Measurements from ENCODE around the gene UNK. TPM values are rescaled to one million over a fixed set of nuclear protein-coding genes. Genes with fewer than 3 reads are reported as not detected.
A peak's percentile ranks its signal among the peaks of the same experiment; 100 is the strongest.
"Not testable (repeated sequence)": the region's sequence is repeated elsewhere in the genome, so short reads cannot be mapped to it uniquely, and the experiment has no call there.

Gene UNK
- total RNA-seq, 2 experiments from 2014 or later = 24.5 to 33.7 TPM

GRCh38 chr17:75853433-75853832 is 68.8 kb downstream of the UNK start:
- intact Hi-C loops (cut with DNase I, micrococcal nuclease) = loop anchor here in 1 of 2 experiments (10.0 kb wide), 1 partner anchor 589 kb away; the partner anchor contains the start of genes GGA3 and MRPS7
- DNase-seq (no peak), ATAC-seq (no peak)
- Mint-ChIP-seq H3K27ac (peak overlapping the region; percentile 67), H3K36me3 (ENCODE audit: low read depth) (peaks cover 6% of the 10 kb centered on the region), H3K4me1 (peaks cover 27% of the 10 kb centered on the region), H3K9me3 (ENCODE audit: low read depth) (no peaks in the 10 kb centered on the region), H3K4me3 (peak overlapping the region; percentile 26), H3K27me3 (no peaks in the 10 kb centered on the region)
- ChIA-PET POLR2A (interaction anchor here (3.0 kb wide), 1 partner anchor 74 kb away, joined by 25 read pairs; a partner anchor contains a TSS), CTCF (interaction anchor here (0.6 to 1.2 kb wide), 6 partner anchors 8 to 230 kb away, joined by 3 to 5 read pairs (median 4); no protein-coding TSS in a partner anchor)

DNA sequence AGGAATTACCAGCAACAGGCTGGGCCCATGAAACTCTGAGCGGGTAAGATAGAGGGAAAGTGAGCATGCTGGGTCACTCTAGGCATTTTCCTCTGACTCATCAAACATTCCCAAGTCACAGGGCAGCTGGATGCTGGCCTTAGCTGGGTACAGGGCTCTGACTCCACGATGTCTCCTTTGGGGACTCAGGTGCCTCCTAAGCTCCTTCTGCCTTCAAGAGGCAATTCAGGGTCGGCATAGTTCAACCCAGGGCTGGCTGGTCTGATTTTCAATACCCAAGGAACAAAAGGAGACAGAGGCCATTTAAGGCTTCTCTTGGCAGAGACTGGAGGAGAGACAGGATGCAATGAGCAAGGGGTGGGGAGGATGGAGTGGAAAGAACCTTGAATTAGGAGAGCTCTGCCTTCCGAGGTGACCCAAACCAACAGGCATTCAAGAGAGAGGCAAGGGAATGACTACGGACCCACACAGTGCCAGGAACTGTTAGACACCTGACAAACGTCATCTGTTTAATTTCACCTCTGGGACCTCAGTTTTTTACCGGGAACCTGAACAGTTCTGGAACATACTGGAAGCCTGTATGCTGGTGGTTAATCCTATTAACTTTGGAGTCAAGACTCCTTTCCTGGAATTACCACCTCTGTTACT is 69.6 kb downstream of the UNK start:
- Mint-ChIP-seq H3K36me3 (ENCODE audit: low read depth) (peaks cover 5% of the 10 kb centered on the region), H3K4me3 (no peak overlapping the region), H3K9me3 (ENCODE audit: low read depth) (no peaks in the 10 kb centered on the region), H3K4me1 (peaks cover 34% of the 10 kb centered on the region), H3K27ac (no peak overlapping the region), H3K27me3 (no peaks in the 10 kb centered on the region)
- CTCF ChIA-PET = interaction anchor here (0.6 to 2.2 kb wide), 8 partner anchors 7 to 230 kb away, joined by 3 to 13 read pairs (median 4); no protein-coding TSS in a partner anchor
- DNase-seq = no peak
- ATAC-seq = no peak
- intact Hi-C loops (cut with DNase I, micrococcal nuclease) = loop anchor here in 1 of 2 experiments (10.0 kb wide), 1 partner anchor 589 kb away; the partner anchor contains the start of genes GGA3 and MRPS7
- POLR2A ChIA-PET = interaction anchor here (1.3 to 3.0 kb wide), 4 partner anchors 10 to 74 kb away, joined by 4 to 25 read pairs (median 12); partner anchors contain the start of gene UNC13D

- POLR2A ChIA-PET = interaction anchor here (0.5 to 3.0 kb wide), 14 partner anchors 9 to 101 kb away, joined by 3 to 25 read pairs (median 4); partner anchors contain the start of genes GALK1, TRIM47, UNC13D and UNK
- no peaks in the 10 kb centered on the region for H3K27me3 Mint-ChIP-seq
- H3K9me3 Mint-ChIP-seq (ENCODE audit: low read depth) = no peaks in the 10 kb centered on the region
- no peak overlapping the region for H3K27ac Mint-ChIP-seq
- intact Hi-C loops (cut with DNase I, micrococcal nuclease) = loop anchor here (1.0 to 10.0 kb wide), 21 partner anchors 11 to 590 kb away; partner anchors contain the start of genes ACOX1 (in 1 of the 2), FBF1 (in 1 of the 2), GALK1 (in 1 of the 2) and GGA3 (in 1 of the 2)
- DNase-seq (no peak), ATAC-seq (no peak)
- no peak overlapping the region for H3K4me3 Mint-ChIP-seq
- H3K4me1 Mint-ChIP-seq = peaks cover 37% of the 10 kb centered on the region
- peaks cover 4% of the 10 kb centered on the region for H3K36me3 Mint-ChIP-seq (ENCODE audit: low read depth)
- CTCF ChIA-PET = interaction anchor here (0.5 to 2.4 kb wide), 19 partner anchors 8 to 145 kb away, joined by 3 to 17 read pairs (median 5); partner anchors contain the start of genes TRIM47, TRIM65 and UNC13D
Observed at GRCh38 chr17:75854881-75855309, 70.3 kb downstream of the UNK start.

DNA sequence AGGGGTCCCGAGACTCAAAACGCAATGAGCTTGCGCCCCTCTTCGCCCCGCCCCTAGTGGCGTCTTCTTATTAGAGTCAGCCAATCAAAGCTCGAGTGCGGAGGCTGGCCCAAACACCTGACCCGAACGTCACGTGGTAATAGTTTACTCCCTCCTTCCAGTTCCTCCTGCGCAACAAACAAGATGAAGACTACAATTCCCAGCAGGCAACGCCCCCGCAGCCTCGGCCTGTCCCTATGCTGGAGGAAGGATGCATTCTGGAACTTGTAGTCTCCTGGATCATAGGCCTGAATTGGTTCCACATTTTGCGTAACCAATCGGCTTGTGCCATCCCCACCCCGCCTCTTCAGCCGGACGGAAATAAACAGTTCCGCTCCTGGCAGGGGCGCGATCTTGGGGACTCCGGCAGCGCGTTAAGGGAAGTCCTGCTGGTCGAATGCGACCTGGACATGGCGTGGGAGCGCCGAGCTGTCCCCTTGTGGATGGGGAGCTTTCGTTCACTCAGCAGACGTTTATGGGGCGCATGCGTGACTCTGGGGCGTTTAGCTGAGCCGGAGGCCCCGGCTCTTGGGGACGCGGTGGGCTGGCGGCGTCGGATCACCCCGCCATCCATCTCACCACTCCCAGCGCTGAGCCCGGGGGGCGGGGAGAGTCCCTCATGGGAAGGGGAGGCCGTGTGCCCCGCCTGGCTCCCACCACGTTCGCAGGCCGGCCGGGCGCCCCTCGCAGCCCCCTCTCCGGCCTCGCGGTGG is 70.9 kb downstream of the UNK start, which contains the start of gene WBP2:
TSS of gene WBP2 (minus strand) at position 26 of the 752 bp plus-strand sequence. CDS start 38 bp downstream, outside the sequence.
- DNase-seq (peak; percentile 99), ATAC-seq (peak; percentile 95)
- Mint-ChIP-seq H3K9me3 (ENCODE audit: low read depth) (no peaks in the 10 kb centered on the region), H3K27ac (peak within 1 kb of the TSS; percentile 86), H3K27me3 (no peaks in the 10 kb centered on the region), H3K36me3 (ENCODE audit: low read depth) (peaks cover 1% of the 10 kb centered on the region), H3K4me3 (no peak within 1 kb of the TSS), H3K4me1 (peaks cover 37% of the 10 kb centered on the region)
- CTCF ChIA-PET = interaction anchor here (0.5 to 2.4 kb wide), 25 partner anchors 8 to 652 kb away, joined by 3 to 17 read pairs (median 4); partner anchors contain the start of genes FBF1, TRIM47, TRIM65 and UNC13D
- POLR2A ChIA-PET = interaction anchor here (0.5 to 3.0 kb wide), 14 partner anchors 9 to 102 kb away, joined by 3 to 25 read pairs (median 4); partner anchors contain the start of genes GALK1, TRIM47, UNC13D and UNK
- intact Hi-C loops (cut with DNase I, micrococcal nuclease) = loop anchor here (1.0 to 10.0 kb wide), 21 partner anchors 11 to 591 kb away; partner anchors contain the start of genes ACOX1 (in 1 of the 2), FBF1 (in 1 of the 2), GALK1 (in 1 of the 2) and GGA3 (in 1 of the 2)

- no peak overlapping the region for H3K4me3 Mint-ChIP-seq
- H3K4me1 Mint-ChIP-seq = peaks cover 37% of the 10 kb centered on the region
- H3K27me3 Mint-ChIP-seq = no peaks in the 10 kb centered on the region
- ATAC-seq = peak; percentile 6
- no peaks in the 10 kb centered on the region for H3K9me3 Mint-ChIP-seq (ENCODE audit: low read depth)
- intact Hi-C loops (cut with DNase I, micrococcal nuclease) = loop anchor here in 1 of 2 experiments (5.0 to 10.0 kb wide), 3 partner anchors 411 to 591 kb away; partner anchors contain the start of genes GGA3, MRPS7, SPHK1 and UBALD2
- no peaks in the 10 kb centered on the region for H3K36me3 Mint-ChIP-seq (ENCODE audit: low read depth)
- POLR2A ChIA-PET = interaction anchor here (1.5 to 3.0 kb wide), 6 partner anchors 8 to 83 kb away, joined by 4 to 25 read pairs (median 8); partner anchors contain the start of gene TRIM47
- DNase-seq = no peak
- CTCF ChIA-PET = interaction anchor here (0.5 to 2.4 kb wide), 20 partner anchors 9 to 652 kb away, joined by 3 to 17 read pairs (median 4); partner anchors contain the start of genes FBF1, TRIM65 and UNC13D
- H3K27ac Mint-ChIP-seq = peak overlapping the region; percentile 86
Observed at GRCh38 chr17:75856062-75856756, 71.6 kb downstream of the UNK start.

DNA sequence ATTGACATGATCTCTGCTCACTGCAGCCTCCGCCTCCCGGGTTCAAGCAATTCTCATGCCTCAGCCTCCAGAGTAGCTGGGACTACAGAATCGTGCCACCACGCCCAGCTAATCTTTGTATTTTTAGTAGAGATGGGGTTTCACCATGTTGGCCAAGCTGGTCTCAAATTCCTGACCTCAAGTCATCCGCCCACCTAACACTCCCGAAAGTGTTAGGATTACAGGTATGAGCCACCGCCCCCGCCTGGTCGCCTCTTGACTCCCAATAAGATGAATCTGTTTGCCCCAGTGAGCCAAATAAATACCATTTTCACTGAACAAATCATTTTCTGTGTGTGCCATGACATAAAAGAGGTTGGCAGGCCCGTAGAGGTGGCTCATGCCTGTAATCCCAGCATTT is 74.8 kb downstream of the UNK start:
- CTCF ChIA-PET = interaction anchor here (0.8 to 5.6 kb wide), 5 partner anchors 10 to 25 kb away, joined by 4 to 42 read pairs (median 6); no protein-coding TSS in a partner anchor
- H3K36me3 Mint-ChIP-seq (ENCODE audit: low read depth); ATAC-seq; H3K9me3 Mint-ChIP-seq (ENCODE audit: low read depth); H3K27me3 Mint-ChIP-seq; H3K4me3 Mint-ChIP-seq: not testable (repeated sequence)
- Mint-ChIP-seq H3K27ac (peak overlapping the region; percentile 60), H3K4me1 (peaks cover 32% of the 10 kb centered on the region)
- DNase-seq = peak; percentile 44
- POLR2A ChIA-PET = interaction anchor here (1.2 kb wide), 1 partner anchor 18 kb away, joined by 4 read pairs; no protein-coding TSS in a partner anchor
- intact Hi-C loops (cut with DNase I, micrococcal nuclease) = loop anchor here in 1 of 2 experiments (5.0 to 10.0 kb wide), 3 partner anchors 408 to 595 kb away; partner anchors contain the start of genes GGA3, MRPS7, SPHK1 and UBALD2

- no peak for ATAC-seq
- POLR2A ChIA-PET = interaction anchor here (0.6 to 1.4 kb wide), 3 partner anchors 14 to 201 kb away, joined by 3 to 4 read pairs (median 3); no protein-coding TSS in a partner anchor
- intact Hi-C loops (cut with DNase I, micrococcal nuclease) = no loop called here
Observed at GRCh38 chr17:75861927-75862317, 77.3 kb downstream of the UNK start.

GRCh38 chr17:75864448-75864871 is 79.9 kb downstream of the UNK start:
- peaks cover 20% of the 10 kb centered on the region for H3K4me1 Mint-ChIP-seq
- DNase-seq (peak; percentile 74), ATAC-seq (peak; percentile 77)
- ChIA-PET POLR2A (interaction anchor here (0.6 to 1.1 kb wide), 6 partner anchors 9 to 88 kb away, joined by 3 to 8 read pairs (median 5); partner anchors contain the start of gene WBP2), CTCF (interaction anchor here (0.6 to 1.5 kb wide), 7 partner anchors 8 to 862 kb away, joined by 3 to 8 read pairs (median 4); partner anchors contain the start of genes METTL23, TRIM47 and WBP2)
- H3K27me3 Mint-ChIP-seq = no peaks in the 10 kb centered on the region
- H3K9me3 Mint-ChIP-seq (ENCODE audit: low read depth) = no peaks in the 10 kb centered on the region
- no peak overlapping the region for H3K4me3 Mint-ChIP-seq
- no peaks in the 10 kb centered on the region for H3K36me3 Mint-ChIP-seq (ENCODE audit: low read depth)
- intact Hi-C loops (cut with DNase I, micrococcal nuclease) = no loop called here
- H3K27ac Mint-ChIP-seq = peak overlapping the region; percentile 87

More at GRCh38 chr17:75861927-75862317, 77.3 kb downstream of the UNK start:
- no peak overlapping the region for H3K4me3 Mint-ChIP-seq
- peaks cover 36% of the 10 kb centered on the region for H3K4me1 Mint-ChIP-seq
- no peak for DNase-seq
- no peaks in the 10 kb centered on the region for H3K9me3 Mint-ChIP-seq (ENCODE audit: low read depth)
- H3K27ac Mint-ChIP-seq = no peak overlapping the region
- no peaks in the 10 kb centered on the region for H3K27me3 Mint-ChIP-seq
- CTCF ChIA-PET = interaction anchor here (0.8 to 5.6 kb wide), 20 partner anchors 8 to 296 kb away, joined by 3 to 42 read pairs (median 5); partner anchors contain the start of genes GALK1, MRPL38, TRIM47 and TRIM65
- H3K36me3 Mint-ChIP-seq (ENCODE audit: low read depth) = no peaks in the 10 kb centered on the region

DNA sequence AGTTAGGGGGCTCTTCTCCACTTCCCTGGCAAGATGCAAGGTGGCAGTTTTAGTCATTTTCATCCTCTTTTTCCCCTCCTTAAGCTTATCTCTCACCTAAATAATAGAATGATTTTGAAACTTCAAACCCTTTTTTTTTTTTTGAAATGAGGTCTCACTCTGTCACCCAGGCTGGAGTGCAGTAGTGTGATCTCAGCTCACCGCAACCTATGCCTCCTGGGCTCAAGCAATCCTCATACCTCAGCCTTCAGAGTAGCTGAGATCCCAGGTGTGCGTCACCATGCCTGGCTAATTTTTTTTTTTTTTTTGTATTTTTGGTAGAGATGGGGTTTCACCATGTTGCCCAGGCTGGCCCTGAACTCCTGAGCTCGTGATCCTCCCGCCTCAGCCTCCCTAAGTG is 80.3 kb downstream of the UNK start:
- H3K4me3 Mint-ChIP-seq; intact Hi-C loops (cut with DNase I, micrococcal nuclease): not testable (repeated sequence)

More for the DNA sequence above, 80.3 kb downstream of the UNK start:
- DNase-seq (peak; percentile 52), ATAC-seq (peak; percentile 77)
- Mint-ChIP-seq H3K4me1 (peaks cover 19% of the 10 kb centered on the region), H3K27ac (peak overlapping the region; percentile 87)
- CTCF ChIA-PET = interaction anchor here (0.6 to 1.5 kb wide), 7 partner anchors 9 to 862 kb away, joined by 3 to 8 read pairs (median 4); partner anchors contain the start of genes METTL23, TRIM47 and WBP2
- not testable (repeated sequence) for H3K27me3 Mint-ChIP-seq; H3K36me3 Mint-ChIP-seq (ENCODE audit: low read depth); H3K9me3 Mint-ChIP-seq (ENCODE audit: low read depth)
- POLR2A ChIA-PET = interaction anchor here (0.6 to 1.1 kb wide), 5 partner anchors 9 to 88 kb away, joined by 3 to 8 read pairs (median 5); partner anchors contain the start of gene WBP2

Measured in activated CD4-positive, alpha-beta T cell treated with anti-CD3 and anti-CD28 coated beads for 36 hours (primary cell).